Measurements from ENCODE around the gene ICE2.

ICE2 gene

GRCh38 chr15:60371175-60372051 lies 107.5 kb downstream of the ICE2 start:
- DNase-seq (ENCODE audit: low read depth in 2 of 2): no peak

GRCh38 chr15:60370869-60371136 lies 108.1 kb downstream of the ICE2 start:
- DNase-seq (ENCODE audit: low read depth in 2 of 2): no peak

GRCh38 chr15:60370105-60370868 lies 108.7 kb downstream of the ICE2 start:
- no peak for DNase-seq (ENCODE audit: low read depth in 2 of 2)

- no peak for DNase-seq (ENCODE audit: low read depth in 2 of 2)
These were observed 109.2 kb downstream of the ICE2 start for GRCh38 chr15:60369696-60370095.

Measured in stimulated activated CD4-positive, alpha-beta T cell treated with anti-CD3 and anti-CD28 coated beads, Interleukin-4, amount 100 ng/mL, for 48 hours (primary cell).